Endothelial cell of umbilical vein (primary cell): ENCODE data around the gene USP34. TPM values are rescaled to one million over a fixed set of nuclear protein-coding genes. Genes with fewer than 3 reads are reported as not detected.
A peak's percentile ranks its signal among the peaks of the same experiment; 100 is the strongest.

Experiments used
- BruUV-seq: library from RNA; stranded (reverse); fragments of 400-500 nt; replicated peaks from 2 replicates; lab custom pipeline; 2021; lab: Mats Ljungman, UMichigan
- CTCF ChIA-PET: fragments of 300-600, 350-600 bp; sonication (Branson Sonifier 250); formaldehyde crosslinking; loops from one replicate; lab custom pipeline; 2021; ENCODE audit warnings: antibody characterized with exemption, inconsistent platforms; lab: Charles Lee
- POLR2A ChIA-PET: fragments of 300-600, 350-600 bp; sonication (Branson Sonifier 250); formaldehyde crosslinking; loops from one replicate; lab custom pipeline; 2021; ENCODE audit warnings: antibody characterized with exemption, inconsistent platforms; lab: Charles Lee
- DNase-seq: peaks from one replicate; pipeline ENCODE4 v3.0.0-alpha.2; 2011; ENCODE audit warnings: low read depth, low spot score
- FAIRE-seq: peaks from 2 replicates; lab custom pipeline; 2011; peaks lifted over from hg19 to GRCh38; lab: Jason Lieb, UNC
- H2AFZ ChIP-seq: 2 replicates; pipeline ENCODE4 v1.6.0; 2012; ENCODE audit warnings: low read depth, low read length, control low read depth, inconsistent platforms
- H3K27ac ChIP-seq: 2 replicates; pipeline ENCODE4 v1.5.1; 2011; ENCODE audit warnings: low read depth, mild to moderate bottlenecking, control low read depth, low read length, moderate library complexity; ENCODE audit not compliant: insufficient read depth
- H3K27me3 ChIP-seq, 2 experiments: 2 replicates each; pipeline versions ENCODE4 v1.6.0 to v1.6.1; 2011; ENCODE audit warnings: low read length in 2 of 2, mixed read lengths in 1 of 2; ENCODE audit not compliant: control insufficient read depth in 2 of 2, insufficient read depth in 2 of 2
- H3K36me3 ChIP-seq, 2 experiments: 2 replicates in 1 of 2; 3 replicates in 1 of 2; pipeline ENCODE4 v1.5.1; 2011; ENCODE audit warnings: low read length in 2 of 2, mild to moderate bottlenecking in 1 of 2, moderate library complexity in 1 of 2; ENCODE audit not compliant: control insufficient read depth in 2 of 2, insufficient read depth in 2 of 2; ENCODE audit errors: extremely low read depth in 1 of 2
- H3K4me1 ChIP-seq: 3 replicates; pipeline ENCODE4 v1.5.1; 2011; ENCODE audit warnings: mild to moderate bottlenecking, low read length; ENCODE audit not compliant: control insufficient read depth, insufficient read depth; ENCODE audit errors: extremely low read depth
- H3K4me2 ChIP-seq: 2 replicates; pipeline ENCODE4 v1.6.1; 2011; ENCODE audit warnings: low read length, control low read depth, mixed read lengths; ENCODE audit not compliant: insufficient read depth
- H3K4me3 ChIP-seq, 3 experiments: fragments of 200-600 bp in 1 of 3; sonication (generic), shearing (Covaris generic) in 1 of 3; replicated peaks in 1 of 3; 2 replicates each; pipeline ENCODE4 v1.5.1; 2011 to 2016; ENCODE audit warnings: control low read depth in 3 of 3, low read length in 3 of 3, mild to moderate bottlenecking in 2 of 3, inconsistent platforms in 1 of 3, low read depth in 1 of 3, moderate library complexity in 1 of 3; ENCODE audit not compliant: insufficient read depth in 1 of 3
- H3K79me2 ChIP-seq: 2 replicates; pipeline ENCODE4 v1.6.0; 2012; ENCODE audit warnings: low read length, inconsistent platforms; ENCODE audit not compliant: control insufficient read depth, insufficient read depth
- H3K9ac ChIP-seq: replicated peaks from 2 replicates; pipeline ENCODE3; 2011; ENCODE audit warnings: low read length, control low read depth; ENCODE audit not compliant: insufficient read depth; ENCODE audit errors: extremely low read depth
- H3K9me1 ChIP-seq: replicated peaks from 3 replicates; pipeline ENCODE4 v1.6.0; 2011; ENCODE audit warnings: mild to moderate bottlenecking, low read length; ENCODE audit not compliant: control insufficient read depth, insufficient read depth; ENCODE audit errors: extremely low read depth
- H3K9me3 ChIP-seq: replicated peaks from 2 replicates; pipeline ENCODE4 v1.5.1; 2012; ENCODE audit warnings: low read length, inconsistent platforms; ENCODE audit not compliant: control insufficient read depth, insufficient read depth
- H4K20me1 ChIP-seq: replicated peaks from 2 replicates; pipeline ENCODE3; 2011; ENCODE audit warnings: mild to moderate bottlenecking, low read length; ENCODE audit not compliant: control insufficient read depth, insufficient read depth; ENCODE audit errors: extremely low read depth
- EZH2 ChIP-seq: IDR thresholded peaks from 2 replicates; pipeline ENCODE4 v1.6.1; 2012; ENCODE audit warnings: borderline replicate concordance, low read depth, mild to moderate bottlenecking, moderate library complexity, low read length, inconsistent platforms; ENCODE audit not compliant: severe bottlenecking
- FOS ChIP-seq: IDR thresholded peaks from 2 replicates; pipeline ENCODE4 v1.6.1; 2011; ENCODE audit warnings: mild to moderate bottlenecking, low read length, moderate library complexity, borderline replicate concordance; ENCODE audit not compliant: insufficient read depth
- GATA2 ChIP-seq: IDR thresholded peaks from 2 replicates; pipeline ENCODE4 v1.7.0; 2011; ENCODE audit warnings: low read depth, mild to moderate bottlenecking, moderate library complexity, mixed read lengths, low read length; ENCODE audit not compliant: insufficient read length, insufficient read depth
- MYC ChIP-seq: IDR thresholded peaks from one replicate; pipeline ENCODE4 v1.6.1; 2011; ENCODE audit warnings: mild to moderate bottlenecking, low read depth, low read length
- POLR2A ChIP-seq: IDR thresholded peaks from 2 replicates; pipeline ENCODE4 v1.6.1; 2012; ENCODE audit warnings: low read depth, mild to moderate bottlenecking, control low read depth, low read length
- POLR2AphosphoS5 ChIP-seq: IDR thresholded peaks from 2 replicates; pipeline ENCODE4 v1.6.1; 2012; ENCODE audit warnings: low read depth, mild to moderate bottlenecking, control low read depth, low read length, moderate library complexity; ENCODE audit not compliant: insufficient read depth
- dilution Hi-C: fragments of 300-500 bp; cut with MboI; formaldehyde crosslinking; loops from one replicate; pipeline ENCODE4 v1.15.0; 2019; ENCODE audit warnings: low sequenced_read_pairs; ENCODE audit not compliant: extremely low pct_ligation_motif_present
- intact Hi-C: fragments of 100-400 bp; cut with micrococcal nuclease; formaldehyde crosslinking; loops from one replicate; pipeline ENCODE4 v1.10.0; 2022
- polyA plus RNA-seq, 4 experiments: library from polyadenylated mRNA; depleted of rRNA in 3 of 4; stranded (reverse) in 3 of 4; unstranded in 1 of 4; fragments of >200 nt; gene quantifications; 2 replicates each; pipeline versions ENCODE4 v1.2.1 to v1.2.3, GENCODE V29; 2011 to 2012; ENCODE audit warnings: missing spikeins in 1 of 4
- total RNA-seq: library from RNA; stranded (reverse); gene quantifications from 2 replicates; pipeline ENCODE4 v1.2.3, GENCODE V29; 2021
- TF ChIP-seq, protein P1 (sequence below): IDR thresholded peaks from 2 replicates; pipeline ENCODE4 v1.6.1; 2011; ENCODE audit not compliant: insufficient read depth, insufficient read length
- TF ChIP-seq, protein P2 (sequence below), 2 donors: IDR thresholded peaks; 1 replicate in 1 of 2; 2 replicates in 1 of 2; pipeline ENCODE4 v1.5.1; 2011; ENCODE audit warnings: low read length in 2 of 2, mild to moderate bottlenecking in 2 of 2, moderate library complexity in 2 of 2, control low read depth in 1 of 2, inconsistent platforms in 1 of 2, low read depth in 1 of 2; ENCODE audit not compliant: insufficient read depth in 1 of 2; ENCODE audit errors: extremely low read depth in 1 of 2

The USP34 gene
- total and polyA plus RNA-seq, 2 donors (not counting 3 experiments of a cell fraction or from before 2014, with no cell fraction given): 46.3 to 96.9 TPM

DNA sequence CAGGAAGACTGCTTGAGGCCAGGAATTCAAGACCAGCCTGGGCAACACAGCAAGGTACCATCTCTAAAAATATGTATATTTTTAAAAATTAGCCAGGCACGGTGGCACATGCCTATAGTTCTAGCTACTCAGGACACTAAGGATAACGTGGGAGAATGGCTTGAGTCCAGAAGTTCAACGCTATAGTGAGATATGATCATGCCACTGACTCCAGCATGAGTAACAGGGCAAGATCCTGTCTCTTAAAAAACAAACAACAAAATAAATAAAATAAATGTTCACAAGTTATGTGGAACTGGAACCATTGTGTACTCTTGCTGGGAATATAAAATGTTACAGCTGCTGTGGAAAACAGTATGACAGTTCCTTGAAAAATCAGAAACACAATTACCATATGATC lies 47.2 kb downstream of the USP34 start:
- ChIA-PET CTCF (no interaction called here), POLR2A (no interaction called here)
- Histone ChIP-seq H4K20me1 (peaks cover 6% of the 10 kb centered on the region), H3K9ac (no peak overlapping the region), H3K4me3 (no peak overlapping the region), H3K4me2 (no peak overlapping the region), H3K4me1 (peaks cover 37% of the 10 kb centered on the region), H3K36me3 (no peaks in the 10 kb centered on the region), H2AFZ (no peak overlapping the region), H3K27ac (peak overlapping the region; percentile 33), H3K9me1 (no peaks in the 10 kb centered on the region), H3K27me3 (no peaks in the 10 kb centered on the region), H3K79me2 (peaks cover 91% of the 10 kb centered on the region), H3K9me3 (no peaks in the 10 kb centered on the region)
- no TSS peak for BruUV-seq
- dilution Hi-C loops (no loop called here), intact Hi-C loops (no loop called here)
- FAIRE-seq (peak; percentile 78), DNase-seq (peak; percentile 68)
- TF ChIP-seq, protein P1, sequence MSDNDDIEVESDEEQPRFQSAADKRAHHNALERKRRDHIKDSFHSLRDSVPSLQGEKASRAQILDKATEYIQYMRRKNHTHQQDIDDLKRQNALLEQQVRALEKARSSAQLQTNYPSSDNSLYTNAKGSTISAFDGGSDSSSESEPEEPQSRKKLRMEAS: no peak
- TF ChIP-seq FOS (peak; percentile 19), POLR2A (no peak), POLR2AphosphoS5 (no peak), EZH2 (no peak), MYC (no peak), GATA2 (peak; percentile 72)
- TF ChIP-seq, protein P2, sequence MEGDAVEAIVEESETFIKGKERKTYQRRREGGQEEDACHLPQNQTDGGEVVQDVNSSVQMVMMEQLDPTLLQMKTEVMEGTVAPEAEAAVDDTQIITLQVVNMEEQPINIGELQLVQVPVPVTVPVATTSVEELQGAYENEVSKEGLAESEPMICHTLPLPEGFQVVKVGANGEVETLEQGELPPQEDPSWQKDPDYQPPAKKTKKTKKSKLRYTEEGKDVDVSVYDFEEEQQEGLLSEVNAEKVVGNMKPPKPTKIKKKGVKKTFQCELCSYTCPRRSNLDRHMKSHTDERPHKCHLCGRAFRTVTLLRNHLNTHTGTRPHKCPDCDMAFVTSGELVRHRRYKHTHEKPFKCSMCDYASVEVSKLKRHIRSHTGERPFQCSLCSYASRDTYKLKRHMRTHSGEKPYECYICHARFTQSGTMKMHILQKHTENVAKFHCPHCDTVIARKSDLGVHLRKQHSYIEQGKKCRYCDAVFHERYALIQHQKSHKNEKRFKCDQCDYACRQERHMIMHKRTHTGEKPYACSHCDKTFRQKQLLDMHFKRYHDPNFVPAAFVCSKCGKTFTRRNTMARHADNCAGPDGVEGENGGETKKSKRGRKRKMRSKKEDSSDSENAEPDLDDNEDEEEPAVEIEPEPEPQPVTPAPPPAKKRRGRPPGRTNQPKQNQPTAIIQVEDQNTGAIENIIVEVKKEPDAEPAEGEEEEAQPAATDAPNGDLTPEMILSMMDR (IDR thresholded peaks at IDR 0.05; ENCODE audit: extremely low read depth in 1 of 2, insufficient read depth in 1 of 2, low read depth in 1 of 2, low read length in 2 of 2): no peak
